Stomach smooth muscle (tissue), 2 donors: ENCODE data around the gene NFIA.

Experiments used
- H3K27ac ChIP-seq: one replicate; pipeline ENCODE4 v1.7.0; 2013; ENCODE audit warnings: mild to moderate bottlenecking, low read length, inconsistent platforms
- H3K27me3 ChIP-seq, 2 donors: one replicate each; pipeline ENCODE4 v1.7.0; 2013; ENCODE audit warnings: low read length in 2 of 2; ENCODE audit not compliant: insufficient read depth in 2 of 2, control insufficient read depth in 1 of 2
- H3K36me3 ChIP-seq, 2 donors: one replicate each; pipeline ENCODE4 v1.7.0; 2013; ENCODE audit warnings: low read length in 2 of 2; ENCODE audit not compliant: control insufficient read depth in 2 of 2, insufficient read depth in 2 of 2
- H3K4me1 ChIP-seq: one replicate; pipeline ENCODE4 v1.7.0; 2013; ENCODE audit warnings: low read length; ENCODE audit not compliant: control insufficient read depth, insufficient read depth
- H3K4me3 ChIP-seq, 2 donors: one replicate each; pipeline ENCODE4 v1.7.0; 2013; ENCODE audit warnings: low read length in 2 of 2
- H3K9ac ChIP-seq, 2 donors: one replicate each; pipeline ENCODE4 v1.7.0; 2013; ENCODE audit warnings: low read length in 2 of 2, mild to moderate bottlenecking in 1 of 2
- H3K9me3 ChIP-seq, 2 donors: one replicate each; pipeline ENCODE4 v1.7.0; 2013; ENCODE audit warnings: low read length in 2 of 2; ENCODE audit not compliant: control insufficient read depth in 2 of 2
- donor health status: healthy.
- donor health status: Pancreatic carcinoma.

NFIA gene

DNA sequence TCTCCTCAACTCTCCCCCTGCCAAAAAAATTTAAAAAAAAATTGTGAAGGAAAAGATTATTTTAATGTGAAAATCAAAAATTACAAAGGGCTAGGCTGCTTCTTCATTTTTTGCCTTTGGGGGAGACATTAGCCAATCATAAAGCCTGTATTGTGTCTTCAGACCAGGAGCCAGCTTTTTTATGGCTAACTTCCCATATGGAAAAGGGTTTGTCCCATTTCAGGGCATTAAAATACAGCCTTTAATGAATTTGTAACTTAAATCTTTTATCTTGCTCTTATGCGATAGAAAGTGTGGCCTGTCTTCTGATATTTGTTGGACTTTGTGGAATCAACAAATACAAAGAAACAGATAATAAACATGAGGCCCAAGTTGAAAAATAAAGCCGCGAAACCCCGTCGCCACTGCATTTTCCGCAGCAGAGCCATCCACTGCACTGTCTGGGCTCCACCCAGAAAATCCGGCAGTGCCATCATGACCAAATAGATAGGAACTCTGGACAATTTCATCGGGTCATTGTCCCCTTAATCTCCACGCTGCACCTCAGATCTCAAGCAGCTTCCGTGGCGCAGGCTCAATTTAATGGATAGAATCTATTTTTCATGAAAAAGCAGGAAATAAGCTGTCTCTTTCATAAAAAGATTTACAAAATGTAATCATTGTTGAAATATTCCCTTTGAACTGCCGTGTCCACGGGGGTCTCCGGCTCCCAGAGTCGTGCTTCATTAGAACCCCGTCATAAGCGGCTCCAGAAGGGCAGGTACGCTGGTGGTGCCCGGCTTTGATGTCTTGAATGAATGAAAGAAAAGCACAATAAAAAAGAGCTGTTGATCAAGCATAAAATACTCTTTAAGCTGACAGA lies 365.0 kb downstream of the NFIA start:
- H3K27ac ChIP-seq = peak overlapping the region; percentile 69
- H3K27me3 ChIP-seq = no peaks in the 10 kb centered on the region
- no peak overlapping the region for H3K9ac ChIP-seq
- no peaks in the 10 kb centered on the region for H3K36me3 ChIP-seq
- H3K9me3 ChIP-seq = no peaks in the 10 kb centered on the region
- peaks cover 46% of the 10 kb centered on the region for H3K4me1 ChIP-seq
- no peak overlapping the region for H3K4me3 ChIP-seq

DNA sequence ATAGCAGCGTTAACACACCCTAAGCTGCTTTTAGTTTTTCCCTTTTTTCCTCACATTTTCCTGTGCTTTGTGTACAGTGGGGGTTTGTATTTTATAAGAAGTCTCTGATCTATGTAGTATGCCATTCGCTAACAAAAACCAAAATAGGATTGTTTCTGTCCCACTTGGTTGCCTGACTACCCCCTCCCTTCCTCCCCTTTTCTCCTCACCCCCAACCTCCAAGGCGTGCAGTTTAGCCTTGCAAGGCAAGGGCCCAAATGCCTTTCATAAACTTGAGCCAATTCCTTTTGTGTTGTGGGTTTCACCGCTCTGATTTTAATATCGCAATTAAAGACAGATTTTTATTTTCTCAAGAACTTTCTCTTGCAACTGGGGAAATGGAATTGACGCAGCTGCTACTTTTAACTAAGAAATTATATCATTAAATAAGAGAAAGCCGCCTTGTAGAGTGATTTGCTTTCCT lies 365.6 kb downstream of the NFIA start:
- Histone ChIP-seq H3K9ac (no peak overlapping the region), H3K27me3 (no peaks in the 10 kb centered on the region), H3K4me3 (no peak overlapping the region), H3K27ac (peak overlapping the region; percentile 69), H3K36me3 (no peaks in the 10 kb centered on the region), H3K9me3 (no peaks in the 10 kb centered on the region), H3K4me1 (peaks cover 51% of the 10 kb centered on the region)

DNA sequence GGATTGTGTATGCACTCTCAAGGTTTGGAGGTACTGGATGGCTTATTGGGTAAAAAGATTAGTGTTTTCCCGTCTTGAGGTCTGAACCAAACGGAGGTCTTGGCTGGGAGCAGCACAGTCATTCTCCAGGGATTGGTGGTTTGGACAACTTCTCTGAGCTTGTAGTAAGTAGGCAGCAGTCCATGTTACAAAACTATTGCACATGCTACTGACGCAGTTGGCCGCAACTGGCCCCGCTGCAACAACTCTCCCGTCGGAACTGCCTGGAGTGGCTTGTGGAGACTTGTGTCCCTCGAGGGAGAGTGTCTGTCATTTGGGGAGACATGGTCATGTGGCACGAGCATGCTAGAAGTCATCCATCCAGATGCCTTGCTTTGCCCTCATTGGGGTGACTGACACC lies 366.6 kb downstream of the NFIA start:
- Histone ChIP-seq H3K9me3 (no peaks in the 10 kb centered on the region), H3K27ac (peak overlapping the region; percentile 69), H3K9ac (no peak overlapping the region), H3K4me1 (peaks cover 54% of the 10 kb centered on the region), H3K36me3 (no peaks in the 10 kb centered on the region), H3K4me3 (no peak overlapping the region), H3K27me3 (no peaks in the 10 kb centered on the region)

DNA sequence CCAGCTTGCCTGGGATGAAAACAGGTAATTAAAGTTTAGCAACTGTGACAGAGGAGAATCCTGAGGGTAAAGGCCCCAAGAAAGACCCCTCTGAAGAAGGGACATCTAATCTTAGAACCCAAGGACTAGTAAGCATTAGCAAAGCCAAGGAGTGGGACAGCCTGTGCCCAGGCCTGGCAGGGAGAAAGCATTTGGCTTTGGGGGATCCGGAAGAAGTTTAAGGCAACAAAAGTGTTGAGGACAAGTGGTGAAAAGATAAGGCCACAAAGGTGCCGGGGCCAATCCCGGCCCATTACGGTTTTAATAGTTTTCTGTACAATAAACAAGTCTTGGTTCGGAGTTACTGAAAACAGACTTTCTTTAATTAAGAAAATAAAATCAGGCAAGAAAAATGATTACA lies 367.0 kb downstream of the NFIA start:
- no peaks in the 10 kb centered on the region for H3K36me3 ChIP-seq
- peak overlapping the region; percentile 69 for H3K27ac ChIP-seq
- no peak overlapping the region for H3K4me3 ChIP-seq
- H3K9ac ChIP-seq = no peak overlapping the region
- H3K9me3 ChIP-seq = no peaks in the 10 kb centered on the region
- peaks cover 49% of the 10 kb centered on the region for H3K4me1 ChIP-seq
- H3K27me3 ChIP-seq = no peaks in the 10 kb centered on the region

DNA sequence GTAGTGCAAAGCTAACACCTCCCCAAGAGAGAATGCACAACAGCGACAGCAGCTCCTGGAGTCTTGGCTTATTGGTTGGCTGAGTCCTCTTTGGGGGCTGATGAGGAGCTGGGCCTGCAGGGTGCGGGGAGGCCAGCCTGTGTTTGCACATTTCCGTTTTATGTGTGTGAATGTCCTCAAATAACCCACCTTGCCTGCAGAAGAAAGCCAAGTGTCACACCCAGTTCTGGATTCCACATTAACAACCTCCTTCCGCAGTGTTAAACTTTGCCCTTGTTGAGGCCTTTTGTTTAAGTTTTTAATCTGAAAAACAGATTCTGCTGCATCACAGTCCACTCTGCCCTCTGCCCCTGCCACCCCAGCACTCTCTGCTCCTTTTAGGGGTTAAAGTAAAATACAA lies 368.1 kb downstream of the NFIA start:
- peaks cover 1 to 2% of the 10 kb centered on the region in 2 donors for H3K36me3 ChIP-seq
- no peaks in the 10 kb centered on the region for H3K27me3 ChIP-seq
- H3K4me3 ChIP-seq = no peak overlapping the region
- no peak overlapping the region for H3K9ac ChIP-seq
- H3K4me1 ChIP-seq = peaks cover 48% of the 10 kb centered on the region
- H3K27ac ChIP-seq = peak overlapping the region; percentile 74
- H3K9me3 ChIP-seq = no peaks in the 10 kb centered on the region

DNA sequence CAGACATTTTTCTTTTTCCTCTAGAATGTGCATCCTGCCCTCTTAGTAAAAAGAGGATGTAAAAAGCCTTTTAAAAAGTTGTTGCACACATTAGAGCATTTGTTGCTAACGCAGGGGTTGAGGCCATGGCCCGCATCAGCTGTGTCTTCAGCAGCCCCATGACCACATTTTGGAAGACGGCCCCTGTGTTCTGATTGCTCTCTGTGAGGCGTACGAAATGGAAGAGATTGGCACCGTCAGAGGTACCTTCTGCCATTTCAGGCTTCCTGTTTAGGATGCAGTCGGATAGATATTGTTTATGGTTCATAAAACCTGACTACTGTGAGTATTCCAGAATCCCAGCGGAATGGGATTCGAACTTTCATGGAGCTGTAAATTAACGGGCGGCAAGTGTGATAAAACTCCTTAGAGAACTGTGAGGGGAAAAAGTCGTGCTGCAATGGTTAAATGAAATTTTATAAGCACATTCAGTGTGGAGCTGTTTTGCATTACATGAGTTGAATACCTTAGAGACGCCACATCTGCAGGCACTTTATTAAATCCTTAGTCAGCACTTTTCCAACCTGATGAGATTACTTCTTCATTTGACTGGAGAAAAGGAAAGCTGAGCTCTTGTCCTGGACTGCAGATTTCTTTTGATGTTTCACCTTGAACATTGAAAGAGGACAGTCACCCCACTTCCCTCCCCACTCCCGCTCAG lies 368.7 kb downstream of the NFIA start:
- Histone ChIP-seq H3K27me3 (no peaks in the 10 kb centered on the region), H3K27ac (peak overlapping the region; percentile 74), H3K9ac (no peak overlapping the region), H3K9me3 (no peaks in the 10 kb centered on the region), H3K36me3 (peaks cover 4 to 7% of the 10 kb centered on the region in 2 donors), H3K4me3 (no peak overlapping the region), H3K4me1 (peaks cover 47% of the 10 kb centered on the region)

DNA sequence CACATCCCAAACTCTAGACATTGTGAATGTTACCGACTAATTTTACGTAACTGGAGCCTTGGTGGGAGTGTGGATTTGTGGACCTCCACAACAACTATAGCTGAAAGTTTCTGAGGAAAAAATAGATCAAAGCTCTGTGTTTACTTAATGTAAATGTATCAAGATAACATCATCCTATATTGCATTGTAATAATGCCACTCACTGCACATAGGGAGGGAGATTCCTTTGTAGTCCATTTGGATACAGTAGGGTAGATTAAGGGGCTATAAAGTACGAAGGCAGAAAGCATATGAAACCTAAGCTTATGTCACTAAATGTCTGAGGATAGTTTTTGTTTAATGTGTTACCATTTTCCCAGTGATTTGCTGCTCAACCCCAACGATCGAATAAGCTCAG lies 369.2 kb downstream of the NFIA start:
- peaks cover 42% of the 10 kb centered on the region for H3K4me1 ChIP-seq
- peaks cover 4 to 8% of the 10 kb centered on the region in 2 donors for H3K36me3 ChIP-seq
- H3K9ac ChIP-seq = no peak overlapping the region
- H3K27me3 ChIP-seq = no peaks in the 10 kb centered on the region
- H3K27ac ChIP-seq = peak overlapping the region; percentile 74
- no peaks in the 10 kb centered on the region for H3K9me3 ChIP-seq
- H3K4me3 ChIP-seq = no peak overlapping the region

DNA sequence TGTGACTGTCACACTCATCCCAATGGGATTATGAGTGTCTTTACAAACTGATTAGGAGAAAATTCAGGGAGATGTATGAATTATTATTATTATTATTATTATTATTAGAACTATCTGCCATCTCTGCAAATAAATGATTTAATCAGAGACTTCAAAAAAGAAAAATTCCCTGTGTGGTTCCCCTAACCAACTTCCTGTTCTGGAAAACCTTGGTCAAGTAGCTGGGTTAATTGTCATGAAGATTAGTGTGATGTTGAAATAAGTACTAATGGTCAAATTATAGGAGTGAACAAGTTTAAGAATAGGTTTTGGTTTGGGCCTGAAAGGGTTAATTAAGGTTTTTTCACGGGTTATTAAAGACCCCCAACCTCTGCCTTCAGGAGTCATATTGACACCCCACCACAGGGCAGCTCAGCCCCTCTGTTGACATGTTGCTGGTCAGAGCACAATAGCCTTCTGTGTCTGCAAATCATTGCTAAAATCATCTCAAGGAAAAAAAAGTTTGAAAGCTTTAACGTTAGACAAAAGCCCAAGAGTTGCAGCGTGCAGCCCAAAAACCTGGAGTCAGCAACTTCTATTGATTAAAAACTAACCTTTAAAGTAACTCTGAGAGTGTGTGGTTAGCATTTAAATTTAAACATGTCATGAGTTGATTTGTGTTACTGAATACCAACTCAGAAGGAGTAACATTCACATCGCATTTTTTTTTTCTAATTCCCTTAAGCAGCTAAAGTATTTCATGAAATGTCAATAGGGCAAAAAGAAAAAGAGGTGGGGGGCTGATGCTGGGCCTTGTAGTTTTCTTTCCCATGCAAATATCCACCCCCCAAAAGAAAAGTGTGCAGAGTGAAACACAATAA lies 370.0 kb downstream of the NFIA start:
- Histone ChIP-seq H3K27me3 (no peaks in the 10 kb centered on the region), H3K4me1 (peaks cover 40% of the 10 kb centered on the region), H3K36me3 (peaks cover 4 to 8% of the 10 kb centered on the region in 2 donors), H3K9me3 (no peaks in the 10 kb centered on the region), H3K27ac (peak overlapping the region; percentile 53), H3K4me3 (no peak overlapping the region), H3K9ac (peak overlapping the region in 1 of 2 donors; percentile 6)

DNA sequence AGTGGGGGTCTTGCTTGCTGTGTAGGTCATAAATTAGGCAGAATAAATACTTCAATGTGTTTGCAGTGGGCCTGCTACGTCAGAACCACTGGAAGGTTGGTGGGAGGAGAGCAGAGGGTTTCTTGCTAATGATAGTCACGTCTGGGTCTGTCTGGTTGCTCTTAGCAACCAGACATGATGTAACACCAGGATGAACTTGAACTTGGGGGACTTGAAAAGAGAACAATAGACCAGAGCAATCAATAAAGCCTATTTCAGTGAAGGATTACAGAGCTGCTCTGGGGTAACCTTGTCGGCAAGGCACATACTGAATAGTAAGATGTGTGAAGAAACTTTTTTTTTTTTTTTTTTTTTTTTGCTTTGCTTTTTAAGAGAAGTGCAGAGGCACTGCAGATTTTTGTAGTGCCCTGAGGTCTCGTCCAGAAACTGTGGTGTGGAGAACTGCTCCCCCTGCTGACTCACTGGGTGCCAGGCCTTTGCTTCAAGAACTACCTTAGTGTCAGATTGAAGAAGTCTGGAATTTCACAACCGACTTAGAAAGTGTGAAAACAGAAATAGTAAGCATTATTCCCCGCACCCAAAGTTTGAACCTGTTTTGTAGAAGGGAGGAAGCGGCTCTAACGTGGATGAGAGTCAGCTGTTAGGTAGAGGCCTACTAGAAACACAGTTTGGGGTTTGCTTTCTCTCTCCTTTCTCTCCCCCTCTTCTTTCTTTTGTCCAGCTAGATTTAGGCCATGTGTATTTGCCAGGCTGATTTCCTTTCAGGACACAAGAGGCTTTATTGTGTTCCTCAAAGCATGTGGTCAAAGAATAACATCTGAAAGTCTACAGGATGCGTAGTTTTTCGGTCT lies 371.0 kb downstream of the NFIA start:
- H3K27ac ChIP-seq = peak overlapping the region; percentile 53
- H3K9me3 ChIP-seq = no peaks in the 10 kb centered on the region
- H3K9ac ChIP-seq = peak overlapping the region in 1 of 2 donors; percentile 48
- H3K4me1 ChIP-seq = peaks cover 40% of the 10 kb centered on the region
- H3K4me3 ChIP-seq = no peak overlapping the region
- peaks cover 4 to 8% of the 10 kb centered on the region in 2 donors for H3K36me3 ChIP-seq
- no peaks in the 10 kb centered on the region for H3K27me3 ChIP-seq

DNA sequence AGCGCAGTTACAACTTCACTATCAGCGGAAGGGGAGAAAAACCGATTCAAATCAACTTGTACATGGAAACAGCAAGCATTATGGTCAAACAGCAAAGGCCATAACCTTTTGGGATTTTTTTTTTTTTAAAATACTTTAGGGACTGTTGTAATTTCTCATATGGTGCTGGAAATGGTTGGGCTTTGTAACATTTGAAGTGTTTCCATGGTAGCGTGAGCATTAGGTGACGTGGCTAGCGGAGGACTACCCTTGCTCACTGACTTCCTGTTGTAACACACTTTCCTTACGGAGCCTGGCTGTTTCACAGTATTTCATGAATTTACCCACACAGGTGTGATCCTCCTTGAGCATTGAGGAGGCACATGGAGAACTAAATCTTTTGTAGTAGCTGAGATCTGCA lies 373.0 kb downstream of the NFIA start:
- H3K36me3 ChIP-seq = peaks cover 4 to 8% of the 10 kb centered on the region in 2 donors
- peaks cover 27% of the 10 kb centered on the region for H3K4me1 ChIP-seq
- no peak overlapping the region for H3K27ac ChIP-seq
- no peaks in the 10 kb centered on the region for H3K9me3 ChIP-seq
- no peaks in the 10 kb centered on the region for H3K27me3 ChIP-seq
- no peak overlapping the region for H3K4me3 ChIP-seq
- no peak overlapping the region for H3K9ac ChIP-seq
